Measurements from ENCODE around the gene SFI1. TPM values are rescaled to one million over a fixed set of nuclear protein-coding genes. Genes with fewer than 3 reads are reported as not detected.
"Not testable (repeated sequence)": the region's sequence is repeated elsewhere in the genome, so short reads cannot be mapped to it uniquely, and the experiment has no call there.

The SFI1 gene
- total RNA-seq, 1 experiment from 2014 or later = 61.6 TPM

GRCh38 chr22:31585161-31585859, 89.0 kb downstream of the SFI1 start:
- Histone ChIP-seq H3K36me3 (ENCODE audit: insufficient read depth, low read length, poor library complexity, severe bottlenecking) (peaks cover 23% of the 10 kb centered on the region), H3K27ac (ENCODE audit: low read depth, low read length, poor library complexity, severe bottlenecking) (no peak overlapping the region), H3K4me1 (ENCODE audit: insufficient read depth, low read length, poor library complexity, severe bottlenecking) (no peaks in the 10 kb centered on the region), H3K27me3 (replicated peaks; ENCODE audit: insufficient read depth, low read depth, low read length, poor library complexity) (no peaks in the 10 kb centered on the region), H3K4me3 (ENCODE audit: low read depth, low read length, poor library complexity, severe bottlenecking) (no peak overlapping the region), H3K9me3 (ENCODE audit: low read depth, low read length, poor library complexity, severe bottlenecking) (no peaks in the 10 kb centered on the region)
- TF ChIP-seq EZH2 (IDR thresholded peaks at IDR 0.05; ENCODE audit: borderline replicate concordance, low read depth, low read length, poor library complexity, severe bottlenecking) (no peak), CTCF (conservative IDR thresholded peaks at IDR 0.05; ENCODE audit: low read depth, low read length) (no peak)
- CTCF ChIA-PET = no interaction called here
- intact Hi-C loops (cut with micrococcal nuclease; ENCODE audit: unreplicated experiment) = no loop called here
- no TSS peak for BruUV-seq (replicated peaks)
- no peak for DNase-seq (ENCODE audit: low spot score)
- POLR2A ChIA-PET (ENCODE audit: low non-redundant PET) = no interaction called here

- no peak for TF ChIP-seq EZH2 (IDR thresholded peaks at IDR 0.05; ENCODE audit: borderline replicate concordance, low read depth, low read length, poor library complexity, severe bottlenecking)
- TF ChIP-seq CTCF (conservative IDR thresholded peaks at IDR 0.05; ENCODE audit: low read depth, low read length) = no peak
- Histone ChIP-seq H3K4me3 (ENCODE audit: low read depth, low read length, poor library complexity, severe bottlenecking) (no peak overlapping the region), H3K9me3 (ENCODE audit: low read depth, low read length, poor library complexity, severe bottlenecking) (no peaks in the 10 kb centered on the region), H3K27ac (ENCODE audit: low read depth, low read length, poor library complexity, severe bottlenecking) (no peak overlapping the region), H3K4me1 (ENCODE audit: insufficient read depth, low read length, poor library complexity, severe bottlenecking) (no peaks in the 10 kb centered on the region), H3K36me3 (ENCODE audit: insufficient read depth, low read length, poor library complexity, severe bottlenecking) (peaks cover 23% of the 10 kb centered on the region), H3K27me3 (replicated peaks; ENCODE audit: insufficient read depth, low read depth, low read length, poor library complexity) (no peaks in the 10 kb centered on the region)
- no TSS peak for BruUV-seq (replicated peaks)
- ChIA-PET CTCF (no interaction called here), POLR2A (ENCODE audit: low non-redundant PET) (no interaction called here)
- DNase-seq (ENCODE audit: low spot score) = no peak
- intact Hi-C loops (cut with micrococcal nuclease; ENCODE audit: unreplicated experiment) = no loop called here
Measured at GRCh38 chr22:31586137-31586920, 90.0 kb downstream of the SFI1 start.

GRCh38 chr22:31588970-31589675, 92.8 kb downstream of the SFI1 start:
- no TSS peak for BruUV-seq (replicated peaks)

GRCh38 chr22:31590161-31590560, 93.8 kb downstream of the SFI1 start:
- CTCF ChIA-PET; POLR2A ChIA-PET (ENCODE audit: low non-redundant PET); H3K4me3 ChIP-seq (ENCODE audit: low read depth, low read length, poor library complexity, severe bottlenecking); H3K27me3 ChIP-seq (replicated peaks; ENCODE audit: insufficient read depth, low read depth, low read length, poor library complexity); H3K4me1 ChIP-seq (ENCODE audit: insufficient read depth, low read length, poor library complexity, severe bottlenecking); H3K9me3 ChIP-seq (ENCODE audit: low read depth, low read length, poor library complexity, severe bottlenecking); H3K27ac ChIP-seq (ENCODE audit: low read depth, low read length, poor library complexity, severe bottlenecking); intact Hi-C loops (cut with micrococcal nuclease; ENCODE audit: unreplicated experiment); BruUV-seq (replicated peaks); DNase-seq (ENCODE audit: low spot score): not testable (repeated sequence)
- peaks cover 11% of the 10 kb centered on the region for H3K36me3 ChIP-seq (ENCODE audit: insufficient read depth, low read length, poor library complexity, severe bottlenecking)

More at GRCh38 chr22:31588970-31589675, 92.8 kb downstream of the SFI1 start:
- ChIA-PET POLR2A (ENCODE audit: low non-redundant PET) (no interaction called here), CTCF (no interaction called here)
- H3K4me1 ChIP-seq (ENCODE audit: insufficient read depth, low read length, poor library complexity, severe bottlenecking) = no peaks in the 10 kb centered on the region
- H3K36me3 ChIP-seq (ENCODE audit: insufficient read depth, low read length, poor library complexity, severe bottlenecking) = peaks cover 17% of the 10 kb centered on the region
- H3K9me3 ChIP-seq (ENCODE audit: low read depth, low read length, poor library complexity, severe bottlenecking) = no peaks in the 10 kb centered on the region
- H3K4me3 ChIP-seq (ENCODE audit: low read depth, low read length, poor library complexity, severe bottlenecking) = no peak overlapping the region
- intact Hi-C loops (cut with micrococcal nuclease; ENCODE audit: unreplicated experiment) = no loop called here
- TF ChIP-seq CTCF (conservative IDR thresholded peaks at IDR 0.05; ENCODE audit: low read depth, low read length) (no peak), EZH2 (IDR thresholded peaks at IDR 0.05; ENCODE audit: borderline replicate concordance, low read depth, low read length, poor library complexity, severe bottlenecking) (no peak)
- H3K27ac ChIP-seq (ENCODE audit: low read depth, low read length, poor library complexity, severe bottlenecking) = no peak overlapping the region
- no peak for DNase-seq (ENCODE audit: low spot score)
- no peaks in the 10 kb centered on the region for H3K27me3 ChIP-seq (replicated peaks; ENCODE audit: insufficient read depth, low read depth, low read length, poor library complexity)
